NCI-H748 treated with DMSO at 0.1 percent for 48 hours (cell line): ENCODE results near the gene SCARF2.
"Not testable (repeated sequence)": the region's sequence is repeated elsewhere in the genome, so short reads cannot be mapped to it uniquely, and the experiment has no call there.

Experiments
- DNase-seq: peaks from one replicate; lab custom pipeline; 2025; lab: John Stamatoyannopoulos, UW

SCARF2 gene

GRCh38 chr22:20409385-20409784 is 28.2 kb downstream of the SCARF2 start:
- not testable (repeated sequence) for DNase-seq

GRCh38 chr22:20408891-20409290 is 28.7 kb downstream of the SCARF2 start:
- DNase-seq = no peak

GRCh38 chr22:20407829-20408228 is 29.8 kb downstream of the SCARF2 start:
- no peak for DNase-seq

- DNase-seq = no peak
These were observed 30.8 kb downstream of the SCARF2 start for GRCh38 chr22:20406686-20407408.

DNA sequence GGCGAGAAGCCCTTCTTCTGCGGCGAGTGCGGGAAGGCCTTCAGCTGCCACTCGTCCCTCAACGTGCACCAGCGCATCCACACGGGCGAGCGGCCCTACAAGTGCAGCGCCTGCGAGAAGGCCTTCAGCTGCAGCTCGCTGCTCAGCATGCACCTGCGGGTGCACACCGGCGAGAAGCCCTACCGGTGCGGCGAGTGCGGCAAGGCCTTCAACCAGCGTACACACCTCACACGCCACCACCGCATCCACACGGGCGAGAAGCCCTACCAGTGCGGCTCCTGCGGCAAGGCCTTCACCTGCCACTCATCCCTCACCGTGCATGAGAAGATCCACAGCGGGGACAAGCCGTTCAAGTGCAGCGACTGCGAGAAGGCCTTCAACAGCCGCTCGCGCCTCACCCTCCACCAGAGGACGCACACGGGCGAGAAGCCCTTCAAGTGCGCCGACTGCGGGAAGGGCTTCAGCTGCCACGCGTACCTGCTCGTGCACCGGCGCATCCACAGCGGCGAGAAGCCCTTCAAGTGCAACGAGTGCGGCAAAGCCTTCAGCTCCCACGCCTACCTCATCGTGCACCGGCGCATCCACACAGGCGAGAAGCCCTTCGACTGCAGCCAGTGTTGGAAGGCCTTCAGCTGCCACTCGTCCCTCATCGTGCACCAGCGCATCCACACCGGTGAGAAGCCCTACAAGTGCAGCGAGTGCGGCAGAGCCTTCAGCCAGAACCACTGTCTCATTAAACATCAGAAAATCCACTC is 31.5 kb downstream of the SCARF2 start:
- no peak for DNase-seq

DNA sequence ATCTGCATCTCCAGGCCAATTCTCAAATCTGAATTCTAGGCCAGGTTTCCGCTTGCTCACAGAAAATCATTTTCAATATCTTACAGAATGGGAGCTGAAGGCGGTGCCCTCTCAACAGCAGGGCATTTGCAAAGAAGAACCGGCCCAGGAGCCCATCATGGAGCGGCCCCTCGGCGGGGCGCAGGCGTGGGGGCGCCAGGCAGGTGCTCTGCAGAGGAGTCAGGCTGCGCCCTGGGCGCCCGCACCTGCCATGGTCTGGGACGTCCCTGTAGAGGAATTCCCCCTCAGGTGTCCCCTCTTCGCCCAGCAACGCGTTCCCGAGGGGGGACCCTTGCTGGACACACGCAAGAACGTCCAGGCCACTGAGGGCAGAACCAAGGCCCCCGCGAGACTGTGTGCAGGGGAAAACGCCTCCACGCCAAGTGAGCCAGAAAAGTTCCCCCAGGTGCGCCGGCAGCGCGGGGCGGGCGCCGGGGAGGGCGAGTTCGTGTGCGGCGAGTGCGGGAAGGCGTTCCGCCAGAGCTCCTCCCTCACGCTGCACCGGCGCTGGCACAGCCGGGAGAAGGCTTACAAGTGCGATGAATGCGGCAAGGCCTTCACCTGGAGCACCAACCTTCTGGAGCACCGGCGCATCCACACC is 32.2 kb downstream of the SCARF2 start:
- DNase-seq = no peak

DNA sequence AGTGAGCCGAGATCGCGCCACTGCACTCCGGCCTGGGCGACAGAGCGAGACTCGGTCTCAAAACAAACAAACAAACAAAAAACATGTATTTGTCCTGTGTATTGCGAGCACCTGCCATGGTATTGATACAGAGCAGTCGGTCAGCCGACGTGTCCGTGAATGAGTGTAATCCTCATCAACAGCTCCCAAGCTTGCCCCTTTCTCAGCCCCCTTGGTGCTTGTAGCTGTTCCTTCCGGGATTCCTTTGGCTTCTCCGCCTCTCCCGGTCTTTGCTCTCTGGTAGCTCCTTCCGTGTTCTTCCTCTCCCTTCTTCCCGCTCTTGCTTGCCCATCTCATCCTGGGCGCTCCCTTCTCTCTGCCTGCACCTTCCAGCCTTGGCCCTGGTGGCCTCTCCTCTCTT is 32.7 kb downstream of the SCARF2 start:
- no peak for DNase-seq

GRCh38 chr22:20403779-20404140 is 33.9 kb downstream of the SCARF2 start:
- DNase-seq = no peak

- DNase-seq = no peak
These were observed 34.5 kb downstream of the SCARF2 start for GRCh38 chr22:20402960-20403778.

GRCh38 chr22:20401376-20402014 is 36.1 kb downstream of the SCARF2 start:
- no peak for DNase-seq

GRCh38 chr22:20400606-20401375 is 36.8 kb downstream of the SCARF2 start:
- DNase-seq = no peak

DNA sequence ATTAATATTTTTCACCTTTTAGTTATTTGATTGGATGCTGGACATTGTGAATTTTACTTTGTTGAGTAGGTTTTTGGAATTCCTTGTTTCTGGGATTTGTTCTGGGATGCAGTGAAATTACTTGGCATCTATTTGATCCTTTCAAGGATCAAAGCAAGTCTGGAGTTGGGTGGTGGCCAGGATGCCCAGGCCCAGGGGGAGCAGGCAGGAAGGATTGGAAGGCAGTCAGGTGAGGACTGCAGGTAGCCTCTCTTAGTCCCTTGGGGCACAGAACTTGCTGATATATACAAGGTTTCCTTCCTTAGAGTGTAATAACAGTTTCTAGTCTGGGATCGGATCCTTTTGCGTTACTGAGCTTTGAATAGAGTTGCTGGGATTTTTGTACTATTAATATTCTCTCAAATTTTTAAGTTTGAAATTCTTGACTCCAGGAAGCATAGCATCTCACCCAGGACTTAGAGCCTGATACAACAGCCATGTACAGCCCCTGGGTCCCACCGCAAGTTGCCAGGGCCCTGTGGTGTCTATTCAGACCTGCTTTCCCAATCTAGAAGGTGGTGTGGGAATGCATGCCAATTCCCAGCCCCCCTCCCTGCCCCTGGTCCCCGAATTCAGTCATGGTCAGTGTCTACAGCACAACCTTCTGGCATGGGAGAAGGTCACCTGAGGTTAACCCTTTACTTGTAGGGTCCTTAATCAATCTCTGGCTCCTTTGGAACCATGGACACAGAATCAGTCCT is 37.6 kb downstream of the SCARF2 start:
- DNase-seq = no peak

- no peak for DNase-seq
These were observed 39.2 kb downstream of the SCARF2 start for GRCh38 chr22:20398420-20398819.

- DNase-seq = no peak
These were observed 40.1 kb downstream of the SCARF2 start for GRCh38 chr22:20397498-20397897.

- DNase-seq = no peak
These were observed 41.0 kb downstream of the SCARF2 start for GRCh38 chr22:20396639-20397038.

- no peak for DNase-seq
These were observed 41.7 kb downstream of the SCARF2 start for GRCh38 chr22:20395907-20396287.

DNA sequence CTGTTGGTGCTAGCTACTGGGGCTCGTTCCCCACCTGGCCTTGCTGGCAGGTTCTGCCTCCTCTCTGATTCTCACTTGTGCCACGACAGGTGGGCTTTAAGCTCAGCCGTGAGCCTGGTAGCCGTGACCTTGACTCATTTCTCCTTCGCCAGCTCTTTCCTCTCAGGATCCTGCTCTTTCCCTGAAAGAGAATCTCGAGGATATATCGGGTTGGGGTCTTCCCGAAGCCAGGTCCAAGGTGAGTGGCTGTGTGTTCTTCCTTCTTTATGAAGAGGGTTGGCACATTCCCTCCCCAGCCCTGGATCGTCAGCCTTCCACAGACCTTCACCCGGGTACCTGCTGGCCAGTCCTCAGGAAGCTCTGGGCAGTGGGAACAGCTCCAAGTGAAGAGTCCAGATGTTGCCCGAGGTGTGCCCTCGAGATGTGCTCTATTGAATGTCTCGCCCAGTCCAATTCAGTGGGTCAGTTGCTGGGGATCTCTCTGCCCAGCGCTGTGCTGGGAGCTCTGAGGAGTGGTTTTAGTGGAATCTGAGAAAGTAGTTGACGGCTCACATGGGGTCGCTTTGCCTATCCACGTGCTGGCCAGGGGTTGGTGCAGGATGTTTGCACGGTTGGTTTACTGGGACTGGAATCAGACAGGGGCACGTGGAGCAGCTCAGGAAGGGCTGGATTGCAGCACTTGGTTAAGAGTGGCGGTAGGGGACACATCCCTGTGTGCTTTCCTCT is 42.3 kb downstream of the SCARF2 start:
- DNase-seq = no peak

GRCh38 chr22:20393705-20394476 is 43.7 kb downstream of the SCARF2 start, which contains the start of gene ZNF74:
ZNF74 (plus strand) TSS chr22:20394151; CDS start chr22:20394629, 478 bp downstream.
- DNase-seq = peak; percentile 54
